HUES48 (cell line): ENCODE data around the gene KCNK4.

Experiments
- H3K27ac ChIP-seq: one replicate; pipeline ENCODE4 v1.7.0; 2013; ENCODE audit warnings: low read depth, low read length, inconsistent platforms
- H3K27me3 ChIP-seq: 2 replicates; pipeline ENCODE4 v1.6.1; 2013; ENCODE audit warnings: mild to moderate bottlenecking, low read length; ENCODE audit not compliant: control insufficient read depth, insufficient read depth
- H3K36me3 ChIP-seq: 2 replicates; pipeline ENCODE4 v1.6.1; 2013; ENCODE audit warnings: low read length; ENCODE audit not compliant: control insufficient read depth, insufficient read depth
- H3K4me1 ChIP-seq: 2 replicates; pipeline ENCODE4 v1.6.1; 2013; ENCODE audit warnings: mild to moderate bottlenecking, low read length; ENCODE audit not compliant: control insufficient read depth, insufficient read depth
- H3K4me3 ChIP-seq: 2 replicates; pipeline ENCODE4 v1.5.1; 2013; ENCODE audit warnings: mild to moderate bottlenecking, low read depth, low read length
- H3K9ac ChIP-seq: 2 replicates; pipeline ENCODE4 v1.6.1; 2013; ENCODE audit warnings: mild to moderate bottlenecking, low read depth, low read length, moderate library complexity
- H3K9me3 ChIP-seq: 2 replicates; pipeline ENCODE4 v1.6.1; 2013; ENCODE audit warnings: low read length; ENCODE audit not compliant: control insufficient read depth, insufficient read depth

KCNK4 gene

DNA sequence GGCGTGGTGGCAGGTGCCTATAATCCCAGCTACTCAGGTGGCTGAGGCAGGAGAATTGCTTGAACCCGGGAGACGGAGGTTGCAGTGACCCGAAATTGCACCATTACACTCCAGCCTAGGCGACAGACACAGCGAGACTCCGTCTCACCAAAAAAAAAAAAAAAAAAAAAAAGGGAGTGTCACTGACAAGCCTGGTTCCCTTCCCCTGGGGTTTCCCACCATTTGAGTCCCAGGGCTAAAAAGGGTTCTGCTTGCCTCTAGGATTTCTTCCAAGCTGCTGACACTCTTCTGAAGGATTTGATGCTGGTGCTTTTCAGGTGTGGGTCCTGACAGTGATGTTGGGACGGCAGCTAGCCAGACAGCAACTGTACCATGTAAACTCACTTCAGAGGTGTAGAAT, 47.6 kb downstream of the KCNK4 start:
- H3K9ac ChIP-seq = no peak overlapping the region
- H3K36me3 ChIP-seq = no peaks in the 10 kb centered on the region
- H3K4me3 ChIP-seq = no peak overlapping the region
- H3K27ac ChIP-seq = no peak overlapping the region
- H3K4me1 ChIP-seq = peaks cover 5% of the 10 kb centered on the region; the same call in 1 of the 2 replicates
- H3K27me3 ChIP-seq = no peaks in the 10 kb centered on the region
- no peaks in the 10 kb centered on the region for H3K9me3 ChIP-seq

DNA sequence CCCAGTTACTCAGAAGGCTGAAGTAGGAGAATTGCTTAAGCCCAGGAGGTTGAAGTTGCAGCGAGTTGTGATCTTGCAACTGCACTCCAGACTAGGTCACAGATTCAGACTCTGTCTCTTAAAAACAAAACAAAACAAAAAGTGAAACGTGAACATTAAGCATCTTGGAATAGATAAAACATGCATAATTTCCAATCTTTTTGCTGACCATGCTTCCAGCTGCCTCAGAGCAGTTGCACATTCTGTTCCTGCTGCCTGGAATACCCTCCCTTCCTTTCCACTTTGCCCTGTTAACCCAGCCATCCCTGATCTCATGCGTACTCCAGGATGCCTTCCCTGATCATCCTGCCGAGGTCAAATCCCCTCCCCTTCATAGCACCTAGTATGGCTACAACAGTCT, 48.2 kb downstream of the KCNK4 start:
- no peak overlapping the region for H3K27ac ChIP-seq
- no peak overlapping the region for H3K4me3 ChIP-seq
- no peaks in the 10 kb centered on the region for H3K27me3 ChIP-seq
- no peaks in the 10 kb centered on the region for H3K36me3 ChIP-seq
- H3K9ac ChIP-seq = no peak overlapping the region
- H3K9me3 ChIP-seq = no peaks in the 10 kb centered on the region
- peaks cover 5% of the 10 kb centered on the region; the same call in 1 of the 2 replicates for H3K4me1 ChIP-seq

DNA sequence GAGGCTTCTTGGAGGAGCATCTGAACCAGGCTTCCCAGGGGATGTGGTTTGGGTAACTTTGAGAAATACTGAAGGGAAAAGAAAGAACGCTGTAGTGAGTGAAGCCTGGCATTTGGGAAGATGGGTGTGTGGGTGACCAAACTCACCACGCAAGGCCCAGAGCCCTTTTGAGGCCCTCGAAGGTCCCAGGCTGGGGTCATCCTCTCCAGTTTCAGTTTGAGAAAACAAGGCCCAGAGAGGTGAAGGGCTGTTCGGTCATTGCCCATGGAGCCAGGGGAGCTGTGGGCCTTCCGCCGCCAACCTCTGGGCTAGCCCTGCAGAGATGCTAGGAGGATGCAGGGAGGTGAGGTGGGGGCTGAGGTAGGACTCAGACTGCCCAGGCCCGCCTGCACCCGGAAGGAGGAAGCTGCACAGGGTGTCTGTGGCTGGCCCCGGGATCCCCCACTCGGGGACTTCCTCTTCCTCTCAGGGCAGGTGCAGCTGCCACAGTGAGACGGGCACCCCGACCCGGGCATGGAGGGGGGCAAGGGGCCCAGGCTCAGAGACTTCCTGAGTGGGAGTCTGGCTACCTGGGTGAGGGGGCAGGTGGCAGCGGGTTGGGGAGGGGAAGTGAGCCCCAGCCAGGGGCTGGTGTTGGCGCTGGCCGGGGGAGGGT, 48.8 kb downstream of the KCNK4 start, which contains the start of gene CCDC88B:
TSS of gene CCDC88B (plus strand) at position 451 of the 655 bp plus-strand sequence. CDS start at position 514, 63 bp downstream.
- Histone ChIP-seq H3K27me3 (no peaks in the 10 kb centered on the region), H3K4me1 (peaks cover 5% of the 10 kb centered on the region; the same call in 1 of the 2 replicates), H3K36me3 (no peaks in the 10 kb centered on the region), H3K9ac (no peak within 1 kb of the TSS), H3K4me3 (peak within 1 kb of the TSS; percentile 69), H3K9me3 (no peaks in the 10 kb centered on the region), H3K27ac (no peak within 1 kb of the TSS)

DNA sequence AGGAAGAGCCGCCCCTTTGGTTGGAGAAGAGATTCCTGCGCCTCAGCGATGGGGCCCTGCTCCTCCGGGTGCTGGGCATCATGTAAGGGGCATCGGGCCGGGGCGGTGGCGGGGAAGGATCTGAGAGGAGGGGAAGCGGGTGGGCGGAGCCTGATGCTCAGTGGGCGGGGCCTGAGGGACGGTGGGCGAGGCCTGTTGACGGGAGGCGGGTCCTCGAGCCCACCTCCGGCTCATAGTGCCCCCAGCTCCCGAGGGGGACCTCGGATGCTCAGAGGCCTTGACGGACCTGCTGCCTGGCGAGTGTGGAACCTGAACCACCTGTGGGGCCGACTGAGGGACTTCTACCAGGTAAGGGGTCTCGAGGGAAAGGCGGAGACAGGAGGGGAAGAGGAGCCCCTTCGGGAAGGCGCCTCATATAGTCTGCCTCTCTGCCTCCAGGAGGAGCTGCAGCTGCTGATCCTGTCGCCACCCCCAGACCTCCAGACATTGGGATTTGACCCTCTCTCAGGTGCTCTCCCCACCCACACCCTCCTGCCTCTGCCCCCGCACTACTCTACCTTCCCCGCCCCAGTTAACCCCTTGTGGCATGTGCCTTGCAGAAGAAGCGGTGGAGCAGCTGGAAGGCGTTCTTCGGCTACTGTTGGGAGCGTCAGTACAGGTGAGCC, 49.7 kb downstream of the KCNK4 start:
- H3K36me3 ChIP-seq = no peaks in the 10 kb centered on the region
- peaks cover 5% of the 10 kb centered on the region; the same call in 1 of the 2 replicates for H3K4me1 ChIP-seq
- H3K9ac ChIP-seq = no peak overlapping the region
- no peaks in the 10 kb centered on the region for H3K27me3 ChIP-seq
- no peak overlapping the region for H3K27ac ChIP-seq
- H3K9me3 ChIP-seq = no peaks in the 10 kb centered on the region
- H3K4me3 ChIP-seq = peak overlapping the region; percentile 69

DNA sequence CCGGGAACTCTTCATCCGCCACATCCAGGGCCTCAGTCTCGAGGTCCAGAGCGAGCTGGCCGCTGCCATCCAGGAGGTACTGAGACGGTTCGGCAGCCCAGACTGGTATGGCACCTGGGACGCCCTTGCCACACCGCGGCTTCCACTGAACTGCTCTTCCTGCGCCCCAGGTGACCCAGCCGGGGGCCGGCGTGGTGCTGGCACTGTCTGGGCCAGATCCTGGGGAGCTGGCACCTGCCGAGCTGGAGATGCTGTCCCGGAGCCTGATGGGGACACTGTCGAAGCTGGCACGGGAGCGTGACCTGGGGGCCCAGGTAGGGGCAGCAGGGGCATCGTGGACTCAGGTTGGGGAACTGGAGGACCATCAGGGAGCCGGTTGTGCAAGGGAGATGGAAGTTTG, 50.3 kb downstream of the KCNK4 start:
- H3K36me3 ChIP-seq = no peaks in the 10 kb centered on the region
- H3K27ac ChIP-seq = no peak overlapping the region
- no peak overlapping the region for H3K9ac ChIP-seq
- peaks cover 5% of the 10 kb centered on the region; the same call in 1 of the 2 replicates for H3K4me1 ChIP-seq
- no peaks in the 10 kb centered on the region for H3K9me3 ChIP-seq
- H3K27me3 ChIP-seq = no peaks in the 10 kb centered on the region
- H3K4me3 ChIP-seq = peak overlapping the region; percentile 69; the same call in 1 of the 2 replicates

DNA sequence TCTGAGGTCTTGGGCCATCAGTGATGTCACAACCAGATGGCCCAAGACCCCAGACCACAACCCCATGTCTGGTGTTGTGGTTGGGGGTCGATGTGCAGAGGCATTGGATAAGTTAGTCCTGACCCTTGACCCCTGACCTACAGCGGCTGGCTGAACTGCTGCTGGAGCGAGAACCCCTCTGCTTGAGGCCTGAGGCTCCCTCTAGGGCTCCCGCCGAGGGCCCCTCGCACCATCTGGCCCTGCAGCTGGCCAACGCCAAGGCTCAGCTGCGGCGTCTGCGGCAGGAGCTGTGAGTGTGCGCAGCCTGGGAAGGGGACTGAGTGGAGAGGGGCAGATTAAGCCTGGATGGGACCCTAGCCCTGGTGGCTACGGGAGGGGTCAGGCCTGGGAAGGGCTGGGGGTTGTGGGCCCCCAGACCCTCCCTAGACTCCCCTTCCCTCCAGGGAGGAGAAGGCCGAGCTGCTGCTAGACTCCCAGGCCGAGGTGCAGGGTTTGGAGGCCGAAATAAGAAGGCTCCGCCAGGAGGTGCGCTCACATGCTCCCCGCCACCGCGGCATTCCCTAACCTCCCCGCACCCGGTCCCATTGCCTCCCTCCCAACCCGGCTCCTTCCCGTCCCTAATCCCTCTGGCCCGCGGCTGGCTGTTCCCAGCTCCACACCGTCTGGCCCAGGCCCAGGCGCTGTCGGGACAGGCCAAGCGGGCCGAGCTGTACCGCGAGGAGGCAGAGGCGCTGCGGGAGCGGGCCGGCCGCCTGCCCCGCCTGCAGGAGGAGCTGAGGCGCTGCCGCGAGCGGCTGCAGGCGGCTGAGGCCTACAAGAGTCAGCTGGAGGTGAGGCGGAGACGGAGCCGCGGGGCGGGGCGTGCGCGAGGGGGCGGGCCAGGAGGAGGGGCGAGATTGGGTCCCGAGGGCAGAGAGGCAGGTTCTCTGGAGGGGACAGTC, 51.0 kb downstream of the KCNK4 start:
- no peaks in the 10 kb centered on the region for H3K27me3 ChIP-seq
- H3K27ac ChIP-seq = peak overlapping the region; percentile 59
- peak overlapping the region; percentile 53 for H3K4me3 ChIP-seq
- no peaks in the 10 kb centered on the region for H3K9me3 ChIP-seq
- H3K4me1 ChIP-seq = peaks cover 5% of the 10 kb centered on the region; the same call in 1 of the 2 replicates
- no peak overlapping the region for H3K9ac ChIP-seq
- no peaks in the 10 kb centered on the region for H3K36me3 ChIP-seq

DNA sequence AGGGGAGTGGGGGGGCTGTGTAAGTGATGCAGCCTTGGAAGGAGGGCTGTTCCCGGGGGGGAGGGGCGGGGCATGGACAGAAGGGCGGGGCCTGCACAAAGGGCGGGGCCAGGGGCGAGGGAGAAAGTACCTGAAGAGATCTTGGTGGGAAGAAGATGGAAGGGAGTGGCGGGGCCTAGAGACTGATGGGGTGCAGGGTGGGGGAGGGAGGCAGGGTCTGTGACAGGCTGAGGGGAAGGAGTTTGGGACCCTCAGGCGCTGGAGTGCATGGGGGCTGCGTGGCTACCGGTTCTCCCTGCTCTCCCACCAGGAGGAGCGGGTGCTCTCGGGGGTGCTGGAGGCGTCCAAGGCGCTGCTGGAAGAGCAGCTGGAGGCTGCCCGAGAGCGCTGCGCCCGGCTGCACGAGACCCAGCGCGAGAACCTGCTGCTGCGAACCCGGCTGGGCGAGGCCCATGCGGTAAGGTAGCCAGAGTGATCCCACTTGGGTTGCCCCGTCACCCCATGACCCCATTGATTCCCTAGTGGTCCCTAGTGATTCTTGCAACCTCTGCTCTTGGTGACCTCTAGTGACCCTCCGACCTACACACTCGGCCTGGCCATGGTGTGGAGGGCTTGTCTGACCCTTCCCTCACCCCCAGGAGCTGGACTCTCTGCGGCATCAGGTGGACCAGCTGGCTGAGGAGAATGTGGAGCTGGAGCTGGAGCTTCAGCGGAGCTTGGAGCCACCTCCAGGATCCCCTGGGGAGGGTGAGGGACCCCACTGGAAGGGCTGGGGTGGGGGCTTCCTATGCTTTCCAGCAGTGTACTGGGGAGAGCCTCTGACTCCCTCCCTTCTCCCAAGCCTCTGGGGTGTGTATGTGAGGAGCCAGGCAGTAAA, 52.0 kb downstream of the KCNK4 start:
- H3K36me3 ChIP-seq = no peaks in the 10 kb centered on the region
- no peak overlapping the region for H3K27ac ChIP-seq
- no peaks in the 10 kb centered on the region for H3K27me3 ChIP-seq
- no peaks in the 10 kb centered on the region for H3K9me3 ChIP-seq
- peak overlapping the region; percentile 53; the same call in 1 of the 2 replicates for H3K4me3 ChIP-seq
- no peak overlapping the region for H3K9ac ChIP-seq
- H3K4me1 ChIP-seq = peaks cover 5% of the 10 kb centered on the region; the same call in 1 of the 2 replicates

DNA sequence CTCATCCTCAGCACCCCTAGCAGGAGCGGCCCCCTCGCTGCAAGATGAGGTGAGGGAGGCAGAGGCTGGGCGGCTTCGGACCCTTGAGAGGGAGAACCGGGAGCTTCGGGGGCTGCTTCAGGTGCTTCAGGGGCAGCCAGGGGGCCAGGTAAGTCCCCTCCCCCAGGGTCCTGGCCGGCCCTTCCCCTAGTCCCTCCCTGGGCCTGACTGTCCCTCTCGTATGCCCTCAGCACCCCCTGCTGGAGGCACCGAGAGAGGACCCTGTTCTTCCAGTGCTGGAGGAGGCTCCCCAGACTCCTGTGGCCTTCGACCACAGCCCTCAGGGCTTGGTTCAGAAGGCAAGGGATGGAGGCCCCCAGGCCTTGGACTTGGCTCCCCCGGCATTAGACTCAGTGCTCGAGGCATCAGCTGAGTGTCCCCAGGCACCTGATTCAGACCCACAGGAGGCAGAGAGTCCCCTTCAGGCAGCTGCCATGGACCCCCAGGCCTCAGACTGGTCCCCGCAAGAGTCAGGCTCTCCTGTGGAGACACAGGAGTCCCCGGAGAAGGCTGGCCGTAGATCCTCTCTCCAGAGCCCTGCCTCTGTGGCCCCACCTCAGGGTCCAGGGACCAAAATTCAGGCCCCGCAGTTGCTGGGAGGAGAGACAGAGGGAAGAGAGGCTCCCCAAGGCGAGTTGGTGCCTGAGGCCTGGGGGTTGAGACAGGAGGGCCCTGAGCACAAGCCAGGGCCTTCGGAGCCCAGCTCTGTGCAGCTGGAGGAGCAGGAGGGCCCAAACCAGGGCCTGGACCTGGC, 52.9 kb downstream of the KCNK4 start:
- H3K4me3 ChIP-seq = no peak overlapping the region
- H3K4me1 ChIP-seq = peaks cover 5% of the 10 kb centered on the region; the same call in 1 of the 2 replicates
- no peak overlapping the region for H3K27ac ChIP-seq
- no peaks in the 10 kb centered on the region for H3K9me3 ChIP-seq
- no peaks in the 10 kb centered on the region for H3K27me3 ChIP-seq
- H3K9ac ChIP-seq = no peak overlapping the region
- no peaks in the 10 kb centered on the region for H3K36me3 ChIP-seq

DNA sequence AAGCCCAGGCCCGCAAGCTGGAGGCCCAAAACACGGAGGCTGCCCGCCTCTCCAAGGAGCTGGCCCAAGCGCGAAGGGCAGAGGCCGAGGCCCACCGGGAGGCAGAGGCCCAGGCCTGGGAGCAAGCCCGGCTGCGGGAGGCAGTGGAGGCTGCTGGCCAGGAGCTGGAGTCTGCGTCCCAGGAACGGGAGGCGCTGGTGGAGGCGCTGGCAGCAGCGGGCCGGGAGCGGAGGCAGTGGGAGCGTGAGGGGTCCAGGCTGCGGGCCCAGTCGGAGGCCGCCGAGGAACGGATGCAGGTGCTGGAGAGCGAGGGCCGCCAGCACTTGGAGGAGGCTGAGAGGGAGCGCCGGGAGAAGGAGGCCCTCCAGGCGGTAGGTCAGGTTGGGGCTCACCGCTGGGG, 53.7 kb downstream of the KCNK4 start:
- Histone ChIP-seq H3K36me3 (no peaks in the 10 kb centered on the region), H3K4me1 (peaks cover 5% of the 10 kb centered on the region; the same call in 1 of the 2 replicates), H3K4me3 (no peak overlapping the region), H3K9me3 (no peaks in the 10 kb centered on the region), H3K9ac (no peak overlapping the region), H3K27ac (no peak overlapping the region), H3K27me3 (no peaks in the 10 kb centered on the region)
